ENCODE results near the gene WDR31. TPM values are rescaled to one million over a fixed set of nuclear protein-coding genes. Genes with fewer than 3 reads are reported as not detected.

The WDR31 gene
- total and polyA plus RNA-seq, 2 of the 4 experiments (the other 2 are of a cell fraction) = 0.29 to 0.36 TPM

- H3K4me1 ChIP-seq (ENCODE audit: control insufficient read depth, insufficient read depth, low read length) = no peaks in the 10 kb centered on the region
- no peak overlapping the region for H2AK9ac ChIP-seq (replicated peaks; ENCODE audit: low read depth, low read length, poor library complexity)
- no peak overlapping the region for H2BK15ac ChIP-seq (ENCODE audit: low read depth, low read length)
- WGBS, 2 experiments (ENCODE audit: extremely low coverage in 2 of 2, insufficient read length in 1 of 2) = 94% methylated on average over 3 of the region's 6 CpGs; no CpG with 5 or more reads in 1 of the 2 experiments
- H3K18ac ChIP-seq (ENCODE audit: low read depth, low read length) = no peak overlapping the region
- TF ChIP-seq MXI1 (IDR thresholded peaks at IDR 0.05; ENCODE audit: borderline replicate concordance, low read depth, low read length) (no peak), ELK1 (IDR thresholded peaks at IDR 0.05; ENCODE audit: borderline replicate concordance, low read depth, low read length) (no peak), RFX5 (IDR thresholded peaks at IDR 0.05; ENCODE audit: low read depth, low read length) (no peak), SMC3 (IDR thresholded peaks at IDR 0.05; ENCODE audit: low read depth, low read length) (no peak), USF2 (IDR thresholded peaks at IDR 0.05; ENCODE audit: low read depth, low read length) (no peak), POLR2A (IDR thresholded peaks at IDR 0.05; ENCODE audit: low read depth, low read length) (no peak), RCOR1 (IDR thresholded peaks at IDR 0.05; ENCODE audit: insufficient replicate concordance, low read length) (no peak), CEBPB (IDR thresholded peaks at IDR 0.05; ENCODE audit: low read depth, low read length) (no peak), RAD21 (IDR thresholded peaks at IDR 0.05; ENCODE audit: low read length) (no peak), CHD1 (IDR thresholded peaks at IDR 0.05; ENCODE audit: low read depth, low read length) (no peak), MAZ (IDR thresholded peaks at IDR 0.05; ENCODE audit: borderline replicate concordance, low read depth, low read length) (no peak), FOS (IDR thresholded peaks at IDR 0.05; ENCODE audit: low read depth, low read length) (no peak), BHLHE40 (IDR thresholded peaks at IDR 0.05; ENCODE audit: low read depth, low read length) (no peak), CTCF (conservative IDR thresholded peaks at IDR 0.05; ENCODE audit: low read depth, low read length) (no peak), MAFK (IDR thresholded peaks at IDR 0.05; ENCODE audit: low read depth, low read length) (no peak), NFE2L2 (IDR thresholded peaks at IDR 0.05; ENCODE audit: low read depth, low read length) (no peak)
- no peak overlapping the region for H2BK5ac ChIP-seq (ENCODE audit: low read depth, low read length, poor library complexity, severe bottlenecking)
- no peak overlapping the region for H3K4me3 ChIP-seq (ENCODE audit: insufficient read depth, low read depth, low read length)
- ChIA-PET POLR2A (ENCODE audit: unreplicated experiment) (no interaction called here), CTCF (no interaction called here)
- no peak overlapping the region for H3K27ac ChIP-seq (ENCODE audit: insufficient read depth, low read length)
- H3K27me3 ChIP-seq (ENCODE audit: control insufficient read depth, insufficient read depth, low read length) = peaks cover 8% of the 10 kb centered on the region
- no peak for ATAC-seq (ENCODE audit: low read depth)
- no peak overlapping the region for H3K56ac ChIP-seq (ENCODE audit: extremely low read depth, insufficient read depth, low read length)
- no peak overlapping the region for H3K23ac ChIP-seq (ENCODE audit: low read depth, low read length)
- H2BK20ac ChIP-seq (ENCODE audit: low read depth, low read length) = no peak overlapping the region
- H2BK120ac ChIP-seq (ENCODE audit: low read depth, low read length) = no peak overlapping the region
- no peak overlapping the region for H4K8ac ChIP-seq (ENCODE audit: low read depth in 2 of 2, low read length in 2 of 2)
- no peak overlapping the region for H3K4me2 ChIP-seq (ENCODE audit: low read depth, low read length)
- no peaks in the 10 kb centered on the region for H3K9me3 ChIP-seq (ENCODE audit: control insufficient read depth, insufficient read depth, low read length)
- in situ Hi-C loops (cut with MboI; ENCODE audit: low sequenced_read_pairs) = no loop called here
- no peaks in the 10 kb centered on the region for H4K20me1 ChIP-seq (ENCODE audit: insufficient read depth, low read length)
- no peak overlapping the region for H4K91ac ChIP-seq (ENCODE audit: insufficient read depth, low read depth, low read length)
- 0 out of 2 replicates have a peak, but pooled peaks cover 2% of the 10 kb centered on the region for H3K9me1 ChIP-seq (ENCODE audit: insufficient read depth, low read length)
- no peak overlapping the region for H4K5ac ChIP-seq (ENCODE audit: low read depth, low read length)
- no peak overlapping the region for H3K4ac ChIP-seq (ENCODE audit: low read depth, low read length)
- no peak overlapping the region for H3K9ac ChIP-seq (ENCODE audit: low read depth, low read length)
- intact Hi-C loops (cut with micrococcal nuclease) = no loop called here
- dilution Hi-C loops (cut with HindIII; ENCODE audit: low sequenced_read_pairs, unreplicated experiment) = no loop called here
- H3K79me1 ChIP-seq (ENCODE audit: low read depth in 1 of 2, low read length in 2 of 2) = no peaks in the 10 kb centered on the region
- no peak overlapping the region for H3K14ac ChIP-seq (replicated peaks; ENCODE audit: low read depth, low read length)
- H2AK5ac ChIP-seq (ENCODE audit: low read depth, low read length) = no peak overlapping the region
- DNase-seq = no peak
- H2AFZ ChIP-seq (replicated peaks; ENCODE audit: low read length, poor library complexity) = peak overlapping the region; percentile 43
- H3K36me3 ChIP-seq (ENCODE audit: control insufficient read depth, insufficient read depth, low read length) = no peaks in the 10 kb centered on the region
- BruUV-seq (replicated peaks) = no TSS peak
Observed at GRCh38 chr9:113322671-113323070, 17.4 kb downstream of the WDR31 start.

Data from IMR-90 (cell line).